Central memory CD4-positive, alpha-beta T cell (primary cell): ENCODE measurements around the gene TARP.
"Not testable (repeated sequence)": the region's sequence is repeated elsewhere in the genome, so short reads cannot be mapped to it uniquely, and the experiment has no call there.

Experiments used
- DNase-seq: peaks from one replicate; pipeline ENCODE4 v3.0.0; 2022

Gene TARP

DNA sequence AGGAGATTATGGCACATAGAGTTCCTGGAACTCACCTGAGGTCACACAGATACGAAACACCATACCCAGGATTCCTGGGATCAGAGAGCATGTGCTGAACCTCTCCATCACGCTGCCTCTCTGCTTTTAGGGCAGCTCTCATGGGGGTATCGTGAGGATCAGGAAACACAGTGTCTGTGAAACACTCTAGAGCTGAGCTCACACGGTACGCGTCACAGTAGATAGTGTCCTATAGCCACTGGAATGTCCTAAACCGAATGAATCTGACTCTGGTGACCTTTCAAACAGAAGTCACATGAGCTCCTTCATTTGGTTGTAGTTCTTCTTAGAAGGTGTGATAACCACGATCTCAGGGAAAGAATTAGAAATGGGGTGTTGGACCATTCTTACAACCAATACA, 14.3 kb downstream of the TARP start:
- not testable (repeated sequence) for DNase-seq

DNA sequence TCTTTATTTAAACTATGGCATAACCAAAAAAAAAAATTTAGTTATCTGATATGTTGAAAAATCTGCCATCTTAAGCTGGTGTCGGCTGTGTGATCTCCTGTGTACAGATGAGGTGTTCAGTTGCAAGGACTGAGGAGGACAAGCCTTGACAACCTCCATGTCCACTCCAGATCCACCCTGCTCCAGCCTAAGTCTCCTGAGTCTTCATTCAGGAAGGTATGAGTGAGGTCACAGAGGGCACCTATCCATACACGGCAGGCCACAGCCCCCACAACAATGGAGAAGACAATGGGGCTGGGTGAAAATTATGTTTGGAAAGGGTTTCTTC, 16.1 kb downstream of the TARP start:
- no peak for DNase-seq

DNA sequence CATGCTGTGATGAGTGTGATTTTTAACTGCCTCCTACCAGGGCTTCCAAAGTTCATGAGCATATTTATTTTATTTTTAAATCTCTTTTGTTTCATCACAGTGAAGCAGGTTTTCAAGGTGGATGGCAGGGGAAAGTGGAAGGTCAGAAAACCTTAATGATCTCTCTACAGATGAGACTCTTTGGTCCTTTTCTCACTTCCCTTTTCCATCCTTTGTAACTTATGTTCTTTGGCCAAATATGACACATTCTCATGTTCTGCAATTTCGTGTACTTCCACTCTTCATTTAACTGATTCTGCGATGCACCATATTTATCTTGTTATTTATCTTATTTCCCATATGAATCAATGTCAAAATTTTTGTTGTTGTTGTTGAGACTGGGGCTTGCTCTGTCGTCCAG, 23.6 kb downstream of the TARP start:
- DNase-seq: not testable (repeated sequence)

DNA sequence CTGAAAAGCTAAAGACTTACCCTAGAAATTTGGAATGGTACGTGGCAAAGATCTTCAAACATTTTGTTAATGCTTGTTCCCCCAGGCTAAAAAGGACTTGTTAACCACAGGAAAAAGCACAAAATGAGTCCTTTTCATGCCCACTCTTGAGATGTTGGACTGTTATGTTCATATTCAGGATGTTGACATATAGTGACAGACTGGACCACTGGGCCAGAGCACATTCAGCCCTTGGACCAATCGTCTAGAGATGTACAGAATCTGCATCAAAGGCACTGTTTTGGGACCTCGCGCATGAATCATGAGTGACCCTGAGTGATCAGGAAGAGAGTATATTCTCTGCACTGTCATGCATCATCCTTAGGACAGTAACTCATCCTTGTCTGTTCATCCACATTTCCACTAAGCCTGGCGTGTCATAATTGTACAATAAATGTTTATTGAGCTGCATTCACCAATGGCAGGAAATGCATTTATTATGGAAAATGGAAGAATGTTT, 25.3 kb downstream of the TARP start:
- DNase-seq: no peak

DNA sequence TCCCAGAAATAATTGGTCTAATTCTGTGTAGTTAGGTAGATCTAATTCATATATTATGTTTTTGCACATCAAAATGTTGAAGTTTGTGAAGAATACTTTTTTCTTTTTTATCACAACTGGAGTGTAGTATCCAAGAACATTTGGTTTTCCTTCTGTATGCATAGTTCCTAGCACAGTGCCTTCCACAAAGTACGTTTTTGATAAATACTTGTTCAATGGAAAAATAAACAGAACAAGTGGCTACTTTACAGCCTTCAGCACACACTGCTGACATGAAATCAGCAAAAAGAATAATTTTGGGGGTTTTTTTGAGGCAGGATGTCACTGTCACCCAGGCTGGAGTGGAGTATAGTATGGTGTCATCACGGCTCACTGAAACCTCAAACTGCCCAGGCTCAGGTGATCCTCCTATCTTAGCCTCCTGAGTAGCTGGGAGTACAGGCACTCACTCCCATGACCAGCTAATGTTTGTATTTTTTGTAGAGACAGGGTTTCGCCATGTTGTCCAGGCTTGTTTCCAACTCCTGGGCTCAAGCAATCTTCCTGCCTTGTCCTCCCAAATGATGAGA, 27.9 kb downstream of the TARP start:
- DNase-seq: no peak

DNA sequence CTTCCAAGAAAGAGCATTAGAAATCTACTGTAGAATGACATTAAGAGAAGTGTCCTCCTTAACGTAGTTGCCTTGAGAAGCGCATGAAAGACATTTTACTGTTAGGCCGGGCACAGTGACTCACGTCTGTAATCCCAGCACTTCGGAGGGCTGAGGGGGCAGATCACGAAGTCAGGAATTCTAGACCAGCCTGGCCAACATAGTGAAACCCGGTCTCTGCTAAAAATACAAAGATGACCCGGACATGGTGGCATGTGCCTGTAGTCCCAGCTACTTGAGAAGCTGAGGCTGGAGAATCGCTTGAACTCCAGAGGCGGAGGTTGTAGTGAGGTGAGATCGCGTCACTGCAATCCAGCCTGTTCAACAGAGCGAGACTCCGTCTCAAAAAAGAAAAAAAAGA, 28.9 kb downstream of the TARP start:
- no peak for DNase-seq

DNA sequence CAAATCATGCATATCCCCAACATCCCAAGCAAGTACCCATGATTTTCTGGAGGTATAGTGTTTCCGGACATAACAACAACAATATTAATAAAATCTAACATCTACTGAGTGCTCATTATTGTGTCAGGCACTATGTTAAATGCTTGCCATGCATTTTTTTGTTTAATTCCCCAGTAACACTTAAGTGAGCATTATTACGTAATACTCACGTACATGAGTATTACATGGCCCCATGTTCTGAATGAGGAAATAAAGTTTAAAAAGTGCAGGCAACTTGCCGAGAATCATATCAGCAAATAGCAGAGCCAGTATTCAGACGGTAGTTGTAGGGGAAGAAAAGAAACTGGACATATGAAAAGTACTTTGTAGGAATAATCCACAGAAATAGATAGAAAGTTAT, 30.1 kb downstream of the TARP start:
- DNase-seq: not testable (repeated sequence)

DNA sequence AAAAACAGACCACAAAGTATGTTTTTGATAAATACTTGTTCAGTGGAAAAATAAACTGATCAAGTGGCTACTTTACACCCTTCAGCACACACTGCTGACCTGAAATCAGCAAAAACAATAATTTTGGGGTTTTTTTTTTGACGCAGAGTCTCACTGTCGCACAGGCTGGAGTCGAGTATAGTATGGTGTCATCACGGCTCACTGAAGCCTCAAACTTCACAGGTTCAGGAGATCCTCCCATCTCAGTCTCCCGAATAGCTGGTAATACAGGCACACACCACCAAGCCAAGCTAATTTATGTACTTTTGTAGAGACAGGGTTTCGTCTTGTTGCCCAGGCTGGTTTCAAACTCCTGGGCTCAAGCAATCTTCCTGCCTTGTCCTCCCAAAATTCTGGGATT, 30.6 kb downstream of the TARP start:
- no peak for DNase-seq

DNA sequence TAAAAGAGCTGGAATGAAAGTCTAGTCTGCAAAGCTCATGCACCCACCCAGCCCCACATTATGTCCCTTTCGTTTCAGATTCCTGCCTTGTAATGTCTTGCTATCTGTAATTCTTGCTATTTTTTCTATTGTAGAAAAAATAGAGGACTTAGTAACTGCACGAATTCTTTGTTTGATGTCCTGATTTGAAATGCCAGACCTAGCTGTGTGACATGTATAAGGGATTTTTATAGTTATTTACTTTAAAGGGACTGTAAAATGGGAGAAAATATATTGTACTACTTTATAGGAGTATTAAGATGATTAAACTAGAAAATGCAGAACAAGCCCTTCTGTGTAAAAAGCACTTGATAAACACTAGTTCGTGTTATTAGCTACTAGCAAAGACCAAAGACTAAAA, 32.4 kb downstream of the TARP start:
- DNase-seq: no peak

DNA sequence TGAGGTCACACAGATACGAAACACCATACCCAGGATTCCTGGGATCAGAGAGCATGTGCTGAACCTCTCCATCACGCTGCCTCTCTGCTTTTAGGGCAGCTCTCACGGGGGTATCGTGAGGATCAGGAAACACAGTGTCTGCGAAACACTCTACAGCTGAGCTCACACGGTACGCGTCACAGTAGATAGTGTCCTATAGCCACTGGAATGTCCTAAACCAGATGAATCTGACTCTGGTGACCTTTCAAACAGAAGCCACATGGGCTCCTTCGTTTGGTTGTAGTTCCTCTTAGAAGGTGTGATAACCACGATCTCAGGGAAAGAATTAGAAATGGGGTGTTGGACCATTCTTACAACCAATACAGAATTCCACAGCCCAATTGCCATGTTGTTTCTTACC, 34.3 kb downstream of the TARP start:
- not testable (repeated sequence) for DNase-seq

DNA sequence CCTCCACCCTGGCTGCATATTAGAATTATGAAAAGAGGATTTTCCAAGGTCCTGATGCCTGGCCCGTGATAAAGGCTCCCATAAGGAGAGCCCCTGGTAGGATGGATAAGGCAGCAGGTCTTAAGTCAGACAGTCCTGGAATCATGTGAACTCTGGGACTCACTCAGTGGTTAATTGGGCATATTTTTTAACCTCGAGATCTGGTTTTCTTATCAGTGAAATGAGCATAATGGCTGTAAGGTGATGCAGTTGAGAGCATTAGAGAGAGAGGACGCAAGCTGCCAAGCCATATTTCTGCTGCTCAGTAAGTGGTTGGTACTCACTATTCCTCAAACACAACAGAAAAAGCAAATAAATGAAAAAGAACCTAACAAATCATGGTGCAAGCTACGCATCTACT, 37.8 kb downstream of the TARP start:
- no peak for DNase-seq

DNA sequence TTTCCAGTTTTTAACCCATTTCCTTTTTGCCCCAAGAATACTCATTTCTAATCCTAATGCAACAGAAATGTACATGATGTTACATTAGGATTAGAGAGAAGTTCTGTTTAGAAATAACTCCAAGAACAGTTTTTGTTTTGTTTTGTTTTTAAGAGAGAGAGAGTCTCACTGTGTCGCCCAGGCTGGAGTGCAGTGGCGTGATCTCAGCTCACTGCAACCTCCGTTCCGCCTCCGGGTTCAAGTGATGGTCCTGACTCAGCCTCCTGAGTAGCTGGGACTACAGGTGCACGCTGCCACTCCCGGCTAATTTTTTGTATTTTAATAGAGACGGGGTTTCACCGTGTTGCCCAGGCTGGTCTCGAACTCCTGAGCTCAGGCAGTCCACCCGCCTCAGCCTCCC, 38.7 kb downstream of the TARP start:
- not testable (repeated sequence) for DNase-seq

DNA sequence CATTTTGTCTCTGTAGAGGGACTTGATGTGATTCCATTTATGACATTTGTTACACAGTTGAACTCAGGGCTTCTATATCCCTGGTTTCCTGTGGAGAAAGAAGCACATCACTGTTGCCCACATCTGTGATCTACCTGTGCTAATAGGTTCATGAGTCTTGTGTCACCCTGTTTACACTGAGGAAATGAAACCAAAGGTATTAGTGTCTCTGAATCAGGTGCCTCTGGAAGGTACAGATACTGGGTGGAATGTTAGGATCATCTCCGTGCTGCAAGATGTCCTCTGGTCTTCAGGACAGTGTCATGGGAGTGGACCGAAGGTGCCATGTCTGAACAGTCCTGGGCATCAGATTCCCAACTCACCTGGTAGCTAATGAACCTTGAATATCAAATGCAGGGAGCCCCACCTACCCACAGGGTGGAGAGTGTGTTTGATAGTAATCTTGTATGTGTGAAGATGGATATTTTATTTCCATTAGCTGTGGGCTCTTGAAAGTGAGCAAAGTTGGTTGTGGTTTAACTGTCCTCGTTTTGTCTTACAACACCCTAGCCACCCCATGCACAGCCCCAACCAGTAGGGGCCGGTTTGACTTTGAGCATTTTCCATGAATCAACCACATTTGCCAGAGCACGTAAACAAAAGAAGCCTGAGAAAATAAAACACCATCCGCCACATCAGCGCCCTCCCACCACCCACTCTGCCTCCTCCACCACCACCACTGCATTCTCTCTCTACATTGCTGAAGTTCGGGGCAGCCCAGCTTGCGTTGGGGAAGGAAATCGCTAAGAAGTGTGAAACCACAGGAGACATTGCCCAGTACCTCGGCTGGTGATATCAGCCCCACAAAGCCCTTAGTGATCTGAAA, 40.7 kb downstream of the TARP start:
- peak; percentile 84 for DNase-seq

DNA sequence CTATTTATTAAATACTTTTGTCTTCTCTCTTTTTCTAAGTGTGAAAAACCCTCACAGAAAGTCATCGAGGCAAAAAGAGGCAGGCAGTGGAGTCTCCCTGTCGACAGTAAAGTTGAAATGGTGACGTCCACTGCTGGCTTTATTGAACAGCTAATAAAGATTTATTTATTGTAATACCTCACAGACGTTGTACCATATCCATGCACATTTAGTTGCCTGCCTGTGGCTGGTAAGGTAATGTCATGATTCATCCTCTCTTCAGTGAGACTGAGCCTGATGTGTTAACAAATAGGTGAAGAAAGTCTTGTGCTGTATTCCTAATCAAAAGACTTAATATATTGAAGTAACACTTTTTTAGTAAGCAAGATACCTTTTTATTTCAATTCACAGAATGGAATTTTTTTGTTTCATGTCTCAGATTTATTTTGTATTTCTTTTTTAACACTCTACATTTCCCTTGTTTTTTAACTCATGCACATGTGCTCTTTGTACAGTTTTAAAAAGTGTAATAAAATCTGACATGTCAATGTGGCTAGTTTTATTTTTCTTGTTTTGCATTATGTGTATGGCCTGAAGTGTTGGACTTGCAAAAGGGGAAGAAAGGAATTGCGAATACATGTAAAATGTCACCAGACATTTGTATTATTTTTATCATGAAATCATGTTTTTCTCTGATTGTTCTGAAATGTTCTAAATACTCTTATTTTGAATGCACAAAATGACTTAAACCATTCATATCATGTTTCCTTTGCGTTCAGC, 43.4 kb downstream of the TARP start:
- no peak for DNase-seq

DNA sequence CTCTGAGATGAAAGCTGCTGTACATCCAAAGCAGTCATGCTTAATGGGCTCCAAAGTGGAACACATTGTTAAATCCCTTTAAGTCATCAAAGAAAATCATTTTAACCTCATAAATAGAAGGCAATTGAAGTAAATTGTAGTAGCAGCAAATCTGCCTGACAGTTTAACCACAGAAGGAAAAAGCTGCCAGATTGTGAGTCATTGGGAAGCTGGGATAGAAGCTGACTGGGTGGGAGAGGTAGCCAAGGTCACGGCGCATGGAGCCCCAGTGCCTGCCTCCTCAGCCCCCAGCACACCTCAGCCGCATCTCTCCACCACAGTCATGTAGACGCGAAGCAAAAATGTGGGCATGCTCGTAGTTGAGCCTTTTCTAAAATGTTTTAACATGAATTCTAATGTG, 44.0 kb downstream of the TARP start:
- DNase-seq: no peak

DNA sequence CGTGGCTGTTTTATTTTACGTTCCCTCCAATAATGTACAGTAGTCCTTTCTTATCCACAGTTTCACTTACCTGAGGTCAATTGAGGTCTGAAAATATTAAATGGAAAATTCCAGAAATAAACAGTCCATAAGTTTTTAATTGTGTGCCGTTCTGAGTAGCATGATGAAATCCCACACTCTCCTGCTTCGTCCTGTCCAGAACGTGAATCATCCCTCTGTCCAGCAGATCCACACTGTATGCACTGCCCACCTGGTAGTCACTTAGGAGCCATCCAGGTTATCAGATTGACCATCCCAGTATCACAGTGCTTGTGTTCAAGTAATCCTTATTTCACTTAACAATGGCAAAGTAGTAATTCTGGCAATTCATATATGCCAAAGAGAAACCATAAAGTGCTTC, 49.0 kb downstream of the TARP start:
- no peak for DNase-seq

DNA sequence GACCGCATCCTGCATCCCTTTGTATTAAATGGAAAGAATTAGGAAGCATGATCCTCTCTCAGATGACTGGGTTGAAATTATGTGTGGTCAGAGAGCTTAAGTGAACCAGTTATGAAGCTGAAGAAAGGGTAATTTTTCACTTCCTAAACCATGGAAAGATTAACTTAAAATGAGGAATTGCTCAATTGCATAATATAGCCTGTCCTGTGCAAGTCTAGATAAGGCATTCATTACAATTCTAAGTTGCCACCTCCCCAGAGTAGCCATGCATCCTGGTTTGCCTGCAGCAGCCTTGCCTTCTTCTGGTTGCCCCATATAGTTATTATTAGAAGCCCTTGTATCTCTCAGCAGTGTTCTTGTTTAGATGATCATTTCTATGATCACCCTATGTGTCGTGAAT, 50.1 kb downstream of the TARP start:
- DNase-seq: no peak

DNA sequence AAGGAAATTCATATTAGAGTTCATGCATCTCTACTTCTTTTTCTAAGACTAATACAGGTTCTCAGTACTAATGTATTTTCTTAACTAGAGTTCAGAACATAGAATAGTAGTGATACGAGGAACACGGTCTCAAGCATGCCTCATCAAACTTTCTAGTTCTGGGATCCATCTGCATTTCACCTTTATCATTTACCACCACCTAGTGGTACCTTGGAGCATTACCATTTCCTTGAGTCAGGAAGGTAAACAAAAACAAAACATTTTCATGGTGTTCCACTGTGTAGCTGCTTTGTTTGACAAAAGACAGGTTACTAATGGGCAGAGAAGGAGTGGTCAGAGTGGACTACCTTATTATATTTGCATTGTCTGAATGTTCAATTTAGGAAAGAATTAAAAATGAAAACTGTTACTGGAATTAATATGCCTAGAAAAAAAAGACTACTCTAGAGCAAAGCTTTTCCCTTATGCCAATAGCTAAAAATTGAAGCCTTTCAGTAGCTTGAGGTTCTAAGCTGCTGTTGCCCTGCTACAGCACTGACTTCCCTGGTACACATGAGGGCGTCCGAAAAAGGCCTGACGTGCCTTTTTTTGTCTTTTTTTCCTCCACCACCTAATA, 50.8 kb downstream of the TARP start:
- peak; percentile 51 for DNase-seq

DNA sequence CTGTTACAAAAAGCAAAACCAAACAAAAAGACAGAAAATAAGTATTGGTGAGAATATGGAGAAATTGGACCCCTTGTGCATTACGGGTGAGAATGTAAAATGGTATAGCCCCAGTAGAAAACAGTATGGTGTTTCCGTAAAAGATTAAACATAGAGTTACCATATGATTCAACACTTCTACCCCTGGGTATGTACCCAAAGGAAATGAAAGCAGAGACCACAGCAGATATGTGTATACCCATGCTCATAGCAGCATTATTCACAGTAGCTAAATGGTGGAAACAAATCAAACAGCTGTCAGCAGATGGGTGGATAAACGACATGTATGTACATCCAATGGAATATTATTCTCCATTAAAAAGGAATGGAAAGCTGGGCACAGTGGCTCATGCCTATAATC, 53.0 kb downstream of the TARP start:
- DNase-seq: no peak

DNA sequence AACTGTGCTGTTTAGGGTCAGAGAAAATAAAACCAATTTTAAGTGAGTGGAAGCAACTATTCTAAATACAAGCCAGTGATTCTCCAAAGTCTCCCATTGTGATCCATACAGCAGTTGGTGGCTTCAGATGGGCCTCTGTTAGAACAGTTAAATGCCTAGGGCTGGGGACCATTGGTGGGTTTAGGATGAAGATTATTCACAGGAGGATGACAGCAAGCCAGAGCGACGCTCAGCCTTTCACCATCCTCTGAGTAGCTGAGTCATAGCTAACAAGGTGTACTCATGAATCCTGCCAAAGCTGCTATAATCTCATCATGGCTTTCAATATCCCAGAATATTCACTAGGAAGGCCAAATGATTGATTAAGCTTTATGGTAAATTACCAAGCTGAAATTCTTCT, 55.8 kb downstream of the TARP start:
- DNase-seq: no peak

DNA sequence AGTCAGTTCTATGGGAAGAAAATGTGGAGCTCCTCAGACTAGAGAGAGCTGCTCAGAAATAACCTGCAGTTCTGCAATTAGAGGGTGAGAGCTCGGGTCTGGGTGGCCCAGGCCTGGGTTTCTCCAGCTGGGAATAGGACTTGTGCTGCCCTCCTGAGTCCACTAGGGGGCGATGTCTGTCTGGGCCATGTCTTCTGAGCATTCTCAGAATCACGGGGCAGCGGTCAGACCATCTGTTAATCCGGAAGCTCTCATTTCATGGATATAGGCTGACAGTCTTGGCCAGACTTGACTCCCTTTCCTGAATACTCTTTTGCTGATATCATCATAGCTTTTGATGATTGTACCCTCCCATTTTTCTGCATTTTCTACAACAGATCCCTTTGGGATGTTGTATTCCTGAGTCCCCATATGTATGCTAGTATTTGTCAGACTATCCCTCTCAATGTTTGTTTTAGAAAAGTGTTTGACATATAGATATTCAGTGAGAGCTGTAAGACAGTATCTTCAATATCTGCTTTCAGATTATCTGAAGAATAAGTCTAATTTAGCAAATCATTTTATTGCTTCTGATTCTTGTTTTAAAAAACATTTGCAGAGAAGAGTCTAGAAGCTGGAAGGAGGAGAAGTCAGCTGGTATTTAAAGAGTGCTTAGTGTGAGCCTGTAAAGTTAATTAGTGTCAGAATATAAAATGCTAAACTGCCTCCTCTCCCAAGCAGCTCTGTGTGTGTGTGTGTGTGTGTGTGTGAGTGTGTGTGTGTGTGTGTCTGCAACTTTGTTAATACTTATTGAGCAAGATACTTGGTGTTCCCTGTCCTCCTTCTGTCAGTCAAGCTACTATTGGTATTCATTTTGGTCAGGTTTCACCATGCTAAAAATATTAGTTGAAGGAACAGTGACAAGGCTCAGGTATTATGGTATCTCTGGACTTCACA, 57.4 kb downstream of the TARP start:
- peak; percentile 70 for DNase-seq

DNA sequence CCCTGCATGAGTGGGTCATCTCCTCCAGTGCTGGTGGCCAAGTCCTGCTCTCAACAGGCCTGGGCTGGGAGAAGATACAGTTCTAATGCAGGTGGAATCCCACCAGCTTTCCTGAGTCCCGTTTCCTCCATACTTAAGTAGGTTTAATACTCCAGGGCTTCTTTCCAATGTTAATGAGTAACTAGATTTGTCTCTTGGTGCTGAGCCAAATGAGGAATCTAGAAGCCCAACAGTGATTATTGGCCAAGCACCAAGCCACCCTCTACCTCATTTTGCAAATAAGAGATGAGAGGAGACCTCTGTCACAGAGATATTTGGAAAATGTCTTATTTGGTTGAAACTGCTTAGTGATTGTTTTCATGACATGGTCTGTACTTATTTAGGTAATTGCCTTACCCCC, 58.3 kb downstream of the TARP start:
- DNase-seq: no peak
